HG03439 (cell line): Measurements from ENCODE around the gene KPRP.

Source experiments
- ATAC-seq: cut with Tn5 transposase; IDR thresholded peaks from one replicate; pipeline ENCODE4 v1.9.1; 2021; ENCODE audit warnings: mild to moderate bottlenecking, moderate library complexity; ENCODE audit not compliant: unreplicated experiment

KPRP gene

DNA sequence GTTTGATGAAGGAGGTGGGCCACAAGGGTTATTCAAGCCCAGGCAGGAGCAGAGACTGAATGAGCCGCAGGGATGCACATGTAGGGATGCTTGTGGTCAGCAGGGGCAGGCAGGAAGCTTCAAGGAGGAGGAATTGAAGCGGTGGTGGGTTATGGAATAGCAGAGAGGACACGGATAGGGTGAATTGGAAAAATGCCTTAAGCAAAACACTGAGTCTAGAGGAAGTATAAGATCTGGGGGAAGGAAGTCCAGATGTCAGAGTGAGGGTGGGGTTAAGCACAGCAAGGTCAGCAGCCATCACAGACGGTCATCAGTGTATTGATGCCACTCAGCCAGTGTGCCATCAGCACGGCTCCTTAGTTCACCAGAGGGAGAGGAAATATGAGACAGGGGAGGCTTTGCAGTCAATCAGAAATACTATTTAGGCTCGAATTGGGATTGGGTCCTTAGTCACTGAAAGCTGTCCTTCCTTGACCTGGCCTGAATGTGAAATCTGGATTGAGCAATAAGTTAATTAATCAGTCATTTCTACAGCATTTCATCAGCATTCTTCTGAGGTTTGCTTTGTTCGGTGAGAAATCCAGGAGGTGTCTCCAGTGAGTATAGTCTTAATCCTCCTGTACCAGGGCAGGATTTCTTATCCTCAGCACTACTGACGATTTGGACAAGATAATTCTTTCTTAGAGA is 11.2 kb downstream of the KPRP start:
- ATAC-seq = no peak

DNA sequence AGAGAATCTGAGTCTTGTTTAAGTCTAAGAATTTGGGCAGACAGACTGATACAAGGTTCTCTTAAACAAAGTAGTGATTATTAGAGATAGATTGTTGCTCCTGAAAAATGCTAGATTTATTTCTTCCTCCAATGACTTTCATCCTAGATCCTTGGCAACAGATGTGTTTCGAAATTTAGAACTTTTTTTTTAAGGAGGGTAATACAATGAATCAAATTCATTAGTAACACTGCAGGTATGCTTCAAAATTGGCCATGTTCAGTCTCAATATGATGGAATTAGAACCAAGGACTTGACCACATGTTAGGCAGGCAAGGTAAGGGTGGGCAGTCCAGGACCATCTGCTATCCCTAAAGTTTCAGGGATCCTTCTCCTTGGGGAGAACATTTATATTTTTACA is 12.6 kb downstream of the KPRP start:
- ATAC-seq = no peak

DNA sequence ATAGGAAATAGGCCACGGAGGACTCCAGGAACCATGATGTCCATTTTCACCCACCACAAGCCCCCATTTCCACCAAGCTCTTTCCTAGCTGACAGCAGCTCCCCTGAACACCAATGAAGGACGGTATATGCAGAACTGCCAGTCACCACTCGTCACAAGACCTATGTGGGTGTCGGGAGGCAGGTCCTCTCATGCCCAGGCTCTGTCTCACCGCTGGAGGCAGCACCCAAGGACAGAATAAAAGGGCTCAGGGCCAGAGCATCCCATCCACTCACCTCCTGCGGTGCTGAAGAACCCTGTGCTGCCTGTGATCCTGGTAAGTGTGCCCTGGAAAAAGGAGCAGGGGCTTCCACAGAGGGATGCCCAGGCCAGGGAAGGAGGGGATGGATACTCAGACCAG is 17.1 kb downstream of the KPRP start, which contains the start of gene LCE1F:
Gene LCE1F, plus strand, starts transcription at position 266 of the 400 bp plus-strand sequence. CDS start 1,232 bp downstream, outside the sequence.
- ATAC-seq = no peak

DNA sequence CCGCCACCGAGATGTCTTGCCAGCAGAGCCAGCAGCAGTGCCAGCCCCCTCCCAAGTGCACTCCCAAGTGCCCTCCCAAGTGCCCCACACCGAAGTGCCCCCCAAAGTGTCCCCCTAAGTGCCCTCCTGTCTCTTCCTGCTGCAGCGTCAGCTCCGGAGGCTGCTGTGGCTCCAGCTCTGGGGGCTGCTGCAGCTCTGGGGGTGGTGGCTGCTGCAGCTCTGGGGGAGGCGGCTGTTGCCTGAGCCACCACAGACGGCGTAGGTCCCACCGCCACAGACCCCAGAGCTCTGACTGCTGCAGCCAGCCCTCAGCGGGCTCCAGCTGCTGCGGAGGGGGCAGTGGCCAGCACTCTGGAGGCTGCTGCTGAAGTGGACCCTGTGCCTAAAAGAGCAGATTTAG is 18.5 kb downstream of the KPRP start:
- no peak for ATAC-seq

DNA sequence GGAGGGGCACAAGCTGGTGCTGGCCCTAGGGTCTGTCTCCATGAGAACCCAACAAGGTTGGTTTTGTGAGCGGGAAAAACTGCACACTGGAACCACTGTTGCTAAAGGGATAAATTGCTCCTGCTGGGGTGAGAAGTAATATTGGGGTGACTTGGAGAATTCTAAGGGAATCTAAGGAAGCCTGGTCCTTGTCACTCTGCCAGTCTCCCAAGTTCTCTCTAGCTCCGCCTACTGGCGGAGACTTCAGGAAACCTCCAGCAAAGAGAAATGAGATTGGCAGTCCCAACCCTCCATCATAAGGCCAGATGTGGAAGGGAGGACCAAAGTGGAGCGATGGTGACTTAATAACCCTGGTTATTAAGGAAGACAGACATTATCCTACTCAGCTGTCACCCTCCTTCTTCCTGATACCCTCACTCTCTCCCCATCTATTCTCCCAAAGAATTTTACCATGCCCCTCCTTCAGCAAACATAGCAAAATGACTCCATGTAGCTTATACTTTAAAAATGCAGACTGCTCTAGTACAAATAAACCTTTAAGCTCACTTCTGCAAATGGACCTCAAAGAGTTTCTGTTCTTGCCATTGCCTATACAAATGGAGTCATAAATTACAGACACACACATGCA is 19.8 kb downstream of the KPRP start:
- no peak for ATAC-seq

DNA sequence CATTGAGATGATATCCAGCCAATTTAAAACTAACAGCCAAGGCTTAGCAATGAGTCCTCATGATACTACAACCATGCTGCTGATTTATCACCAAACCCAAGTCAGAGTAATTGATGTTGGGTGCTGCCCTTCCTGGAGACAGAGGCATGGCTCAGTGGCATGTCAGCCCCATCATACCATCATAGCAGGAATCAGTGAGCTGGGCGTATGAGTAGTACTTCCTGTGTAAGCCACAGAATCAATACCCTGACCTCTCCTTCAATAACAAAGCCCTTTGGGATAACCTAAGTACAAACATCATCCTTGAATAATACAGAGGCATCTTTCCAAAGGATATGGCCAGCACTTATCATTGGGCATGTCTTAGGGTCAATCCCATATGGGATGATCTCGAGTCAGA is 25.3 kb downstream of the KPRP start:
- ATAC-seq = no peak

DNA sequence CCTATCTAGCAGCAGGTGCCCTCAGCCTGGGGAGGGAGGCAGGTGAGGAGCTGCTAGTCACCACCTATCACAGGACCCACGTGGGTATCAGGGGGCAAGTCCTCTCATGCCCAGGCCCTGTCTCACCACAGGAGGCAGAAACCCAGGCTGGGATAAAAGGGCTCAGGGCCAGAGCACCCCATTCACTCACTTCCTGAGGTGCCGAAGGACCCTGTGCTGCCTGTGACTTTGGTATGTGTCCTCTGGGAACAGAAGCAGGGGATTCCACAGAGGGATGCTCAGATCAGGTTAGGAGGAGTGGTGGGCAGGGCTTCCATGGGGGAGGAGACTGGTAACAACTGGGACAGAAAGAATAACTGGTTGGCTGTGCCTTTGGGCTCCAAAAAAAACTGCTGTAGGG is 28.3 kb downstream of the KPRP start, which contains the start of gene LCE1E:
Gene LCE1E, plus strand, starts transcription at position 181 of the 400 bp plus-strand sequence. CDS start 1,043 bp downstream, outside the sequence.
- no peak for ATAC-seq

DNA sequence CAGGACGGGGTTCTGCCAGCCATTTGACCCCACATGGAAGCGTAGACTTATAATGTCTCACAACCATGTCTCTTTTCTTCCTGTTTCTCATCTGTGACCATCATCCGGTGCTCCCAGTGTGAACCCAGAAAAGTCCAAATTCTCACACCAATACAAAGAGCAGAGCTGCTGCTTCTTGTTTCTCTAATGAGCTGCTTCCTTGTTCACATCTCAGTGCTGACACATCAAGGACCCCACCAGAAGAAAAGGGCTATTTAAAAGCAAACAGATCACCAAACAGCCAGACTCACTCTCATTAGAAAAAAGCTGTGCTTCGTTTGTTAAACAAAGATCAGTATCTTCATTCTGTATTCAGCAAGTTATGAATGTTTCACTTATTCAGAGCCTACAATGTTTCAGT is 37.9 kb downstream of the KPRP start:
- no peak for ATAC-seq

DNA sequence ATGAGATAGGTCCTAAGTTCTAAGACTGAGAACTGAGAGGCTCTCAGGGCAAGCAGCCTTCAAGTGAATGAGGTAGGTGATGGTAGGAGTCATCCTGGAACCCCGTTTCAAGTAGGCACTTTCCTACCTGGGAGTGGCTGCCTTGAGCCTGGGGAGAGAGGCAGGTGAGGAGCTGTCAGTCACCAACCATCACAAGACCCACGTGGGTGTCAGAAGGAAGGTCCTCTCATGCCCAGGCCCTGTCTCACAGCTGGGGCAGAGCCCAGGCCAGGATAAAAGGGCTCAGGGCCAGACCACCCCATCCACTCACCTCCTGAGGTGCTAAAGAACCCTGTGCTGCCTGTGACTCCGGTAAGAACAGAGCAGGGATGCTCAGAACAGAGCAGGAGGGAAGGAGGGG is 38.6 kb downstream of the KPRP start, which contains the start of gene LCE1D:
Gene LCE1D, plus strand, starts transcription at position 301 of the 400 bp plus-strand sequence. CDS start 1,074 bp downstream, outside the sequence.
- no peak for ATAC-seq

DNA sequence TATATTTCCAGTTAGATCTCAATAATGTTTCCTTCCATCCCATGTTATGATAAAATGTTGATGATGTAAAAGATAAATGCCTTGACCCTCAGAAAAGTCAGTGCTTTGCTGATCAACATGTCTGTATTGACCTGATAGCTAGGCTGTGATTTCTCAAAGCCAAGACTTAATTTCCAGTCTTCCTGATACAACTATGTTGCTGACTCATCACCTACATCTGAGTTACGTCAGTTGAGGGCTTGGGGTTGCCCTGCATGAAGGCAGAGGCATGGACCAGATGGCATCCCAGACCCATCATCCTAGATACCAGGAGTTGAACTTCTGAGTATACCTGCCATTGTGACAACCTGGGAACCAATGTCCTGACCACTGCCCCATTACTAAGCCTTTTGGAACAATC is 43.5 kb downstream of the KPRP start:
- no peak for ATAC-seq

DNA sequence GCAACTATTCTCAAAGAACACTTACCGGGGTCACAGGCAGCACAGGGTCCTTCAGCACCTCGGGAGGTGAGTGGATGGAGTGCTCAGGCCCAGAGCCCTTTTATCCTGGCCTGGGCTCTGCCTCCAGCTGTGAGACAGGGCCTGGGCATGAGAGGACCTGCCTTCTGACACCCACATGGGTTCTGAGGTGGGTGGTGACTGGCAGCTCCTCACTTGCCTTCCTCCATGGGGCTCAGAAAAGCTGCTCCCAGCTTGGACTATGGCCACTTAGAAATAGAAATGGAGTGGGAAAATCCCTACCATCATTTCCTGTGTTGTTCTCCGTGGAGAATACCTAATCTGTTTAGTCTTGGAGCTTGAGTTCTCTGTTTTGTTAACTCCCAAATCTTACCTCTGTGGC is 48.8 kb downstream of the KPRP start, which contains the start of gene LCE1C:
Gene LCE1C, minus strand, starts transcription at position 76 of the 400 bp plus-strand sequence. CDS start 1,173 bp downstream, outside the sequence.
- no peak for ATAC-seq

DNA sequence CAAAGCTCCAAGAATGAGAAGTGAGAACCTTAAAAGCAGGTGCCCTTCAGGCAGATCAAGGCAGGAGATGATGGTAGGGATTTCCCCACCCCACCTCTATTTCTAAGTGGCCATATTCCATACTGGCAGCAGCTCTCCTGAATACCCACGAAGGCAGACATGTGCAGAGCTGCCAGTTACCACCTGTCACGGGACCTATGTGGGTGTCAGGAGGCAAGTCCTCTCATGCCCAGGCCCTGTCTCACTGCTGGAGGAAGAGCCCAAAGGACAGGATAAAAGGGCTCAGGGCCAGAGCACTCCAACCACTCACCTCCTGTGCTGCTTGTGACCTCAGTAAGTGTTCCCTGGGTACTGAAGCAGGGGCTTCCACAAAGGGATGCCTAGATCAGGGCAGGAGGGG is 53.2 kb downstream of the KPRP start:
- ATAC-seq = no peak
